HepG2 (cell line): ENCODE measurements around the gene IRS1. TPM values are rescaled to one million over a fixed set of nuclear protein-coding genes. Genes with fewer than 3 reads are reported as not detected.

Source experiments
- CREM ChIP-seq, 2 experiments: sonication (generic) in 1 of 2; formaldehyde crosslinking in 1 of 2; IDR thresholded peaks; 2 replicates each; pipeline versions ENCODE4 v1.4.0 to v1.6.1; 2016 to 2020; ENCODE audit warnings: antibody characterized with exemption in 1 of 2, mild to moderate bottlenecking in 1 of 2, missing genetic modification reagents in 1 of 2
- FOXJ3 ChIP-seq: sonication (generic); formaldehyde crosslinking; IDR thresholded peaks from 2 replicates; pipeline ENCODE4 v1.4.0; 2020; ENCODE audit warnings: missing genetic modification reagents, mild to moderate bottlenecking, borderline replicate concordance
- ISX ChIP-seq: sonication (generic); formaldehyde crosslinking; conservative IDR thresholded peaks from 2 replicates; pipeline ENCODE4 v1.5.0; 2020; ENCODE audit warnings: missing genetic modification reagents
- KLF6 ChIP-seq: IDR thresholded peaks from 2 replicates; pipeline ENCODE4 v1.8.0; 2016; ENCODE audit warnings: missing biosample characterization, missing genetic modification reagents
- MTA3 ChIP-seq: sonication (generic); formaldehyde crosslinking; IDR thresholded peaks from 2 replicates; pipeline ENCODE4 v1.4.0; 2020; ENCODE audit warnings: missing genetic modification reagents
- NR2F1 ChIP-seq, 2 experiments: fragments of 450-650 bp in 1 of 2; formaldehyde crosslinking in 1 of 2; IDR thresholded peaks; 2 replicates each; pipeline versions ENCODE4 v1.5.0 to v1.6.1; 2016 to 2020; ENCODE audit warnings: mild to moderate bottlenecking in 1 of 2, missing compliant biosample characterization in 1 of 2, missing genetic modification reagents in 1 of 2, moderate library complexity in 1 of 2
- ONECUT2 ChIP-seq: sonication (generic); formaldehyde crosslinking; IDR thresholded peaks from 2 replicates; pipeline ENCODE4 v1.4.0; 2020; ENCODE audit warnings: missing genetic modification reagents
- POLR2AphosphoS2 ChIP-seq: IDR thresholded peaks from 2 replicates; pipeline ENCODE4 v1.6.1; 2011; ENCODE audit warnings: low read depth, low read length, improper control_type of control experiment
- TEAD3 ChIP-seq: optimal IDR thresholded peaks from 2 replicates; pipeline ENCODE3; 2016; ENCODE audit warnings: borderline replicate concordance
- U2AF1 ChIP-seq: fragments of 200-400 bp; formaldehyde crosslinking; optimal IDR thresholded peaks from 2 replicates; pipeline ENCODE3; 2017; ENCODE audit warnings: mild to moderate bottlenecking, low read depth, low read length
- ZKSCAN5 ChIP-seq: sonication (generic); formaldehyde crosslinking; IDR thresholded peaks from 2 replicates; pipeline ENCODE4 v1.5.1; 2020; ENCODE audit warnings: mild to moderate bottlenecking, missing genetic modification reagents
- ZNF350 ChIP-seq: sonication (generic); formaldehyde crosslinking; IDR thresholded peaks from 2 replicates; pipeline ENCODE4 v1.4.0; 2020; ENCODE audit warnings: mild to moderate bottlenecking, low read depth, missing genetic modification reagents, borderline replicate concordance
- ZNF558 ChIP-seq: sonication (generic); formaldehyde crosslinking; IDR thresholded peaks from 2 replicates; pipeline ENCODE4 v1.9.0; 2022; ENCODE audit warnings: mild to moderate bottlenecking, missing genetic modification reagents, borderline replicate concordance
- ZNF674 ChIP-seq: sonication (generic); formaldehyde crosslinking; IDR thresholded peaks from 2 replicates; pipeline ENCODE4 v1.5.0; 2020; ENCODE audit warnings: low read depth, mild to moderate bottlenecking, missing genetic modification reagents
- ZNF816 ChIP-seq: sonication (generic); formaldehyde crosslinking; IDR thresholded peaks from 2 replicates; pipeline ENCODE4 v1.8.0; 2022; ENCODE audit warnings: missing genetic modification reagents, mild to moderate bottlenecking, borderline replicate concordance
- ZNF839 ChIP-seq: sonication (generic); formaldehyde crosslinking; IDR thresholded peaks from 2 replicates; pipeline ENCODE4 v1.4.0; 2020; ENCODE audit warnings: missing genetic modification reagents, mild to moderate bottlenecking, borderline replicate concordance
- ZSCAN31 ChIP-seq: sonication (generic); formaldehyde crosslinking; IDR thresholded peaks from 2 replicates; pipeline ENCODE4 v1.5.0; 2020; ENCODE audit warnings: low read depth, mild to moderate bottlenecking, missing genetic modification reagents
- ZSCAN9 ChIP-seq: IDR thresholded peaks from 2 replicates; pipeline ENCODE4 v1.6.1; 2016; ENCODE audit warnings: borderline replicate concordance
- polyA plus RNA-seq, 8 experiments: library from polyadenylated mRNA; depleted of rRNA in 3 of 8; stranded (reverse) in 7 of 8; unstranded in 1 of 8; fragments of >200 nt; fragmentation: Illumina TruSeq in 4 of 8; extraction: Trizol in 4 of 8; gene quantifications; 2 replicates each; pipeline versions ENCODE4 v1.2.1 to v1.2.3, GENCODE V29; 2011 to 2016; ENCODE audit warnings: low read depth in 4 of 8, missing spikeins in 1 of 8, mixed read lengths in 1 of 8; ENCODE audit not compliant: insufficient read depth in 1 of 8
- total RNA-seq, 5 experiments: library from RNA; depleted of rRNA; stranded (reverse); fragments of >200 nt; fragmentation: Illumina TruSeq; extraction: Trizol; gene quantifications; 2 replicates each; pipeline ENCODE4 v1.2.3, GENCODE V29; 2016; ENCODE audit warnings: low read depth in 1 of 5
- TF ChIP-seq, protein P1 (sequence below): IDR thresholded peaks from 2 replicates; pipeline ENCODE4 v1.6.1; 2012; ENCODE audit warnings: inconsistent platforms
- TF ChIP-seq, protein P2 (sequence below): sonication (generic); formaldehyde crosslinking; IDR thresholded peaks from 2 replicates; pipeline ENCODE4 v1.8.1; 2023; ENCODE audit warnings: mild to moderate bottlenecking, moderate library complexity, missing genetic modification reagents
- TF ChIP-seq, protein P3 (sequence below): sonication (generic); formaldehyde crosslinking; IDR thresholded peaks from 2 replicates; pipeline ENCODE4 v1.4.0; 2020; ENCODE audit warnings: missing genetic modification reagents, borderline replicate concordance
- TF ChIP-seq, protein P4 (sequence below): IDR thresholded peaks from 2 replicates; pipeline ENCODE4 v1.6.1; 2016; ENCODE audit warnings: missing compliant biosample characterization, missing genetic modification reagents, borderline replicate concordance
- TF ChIP-seq, protein P5 (sequence below): sonication (generic); formaldehyde crosslinking; IDR thresholded peaks from 2 replicates; pipeline ENCODE4 v1.8.0; 2022; ENCODE audit warnings: missing genetic modification reagents, mild to moderate bottlenecking, moderate library complexity, borderline replicate concordance

The IRS1 gene
- total and polyA plus RNA-seq, 2 of the 13 experiments (the other 11 are each of a cell fraction or from before 2014, with no cell fraction given): 8.7 to 9.0 TPM

DNA sequence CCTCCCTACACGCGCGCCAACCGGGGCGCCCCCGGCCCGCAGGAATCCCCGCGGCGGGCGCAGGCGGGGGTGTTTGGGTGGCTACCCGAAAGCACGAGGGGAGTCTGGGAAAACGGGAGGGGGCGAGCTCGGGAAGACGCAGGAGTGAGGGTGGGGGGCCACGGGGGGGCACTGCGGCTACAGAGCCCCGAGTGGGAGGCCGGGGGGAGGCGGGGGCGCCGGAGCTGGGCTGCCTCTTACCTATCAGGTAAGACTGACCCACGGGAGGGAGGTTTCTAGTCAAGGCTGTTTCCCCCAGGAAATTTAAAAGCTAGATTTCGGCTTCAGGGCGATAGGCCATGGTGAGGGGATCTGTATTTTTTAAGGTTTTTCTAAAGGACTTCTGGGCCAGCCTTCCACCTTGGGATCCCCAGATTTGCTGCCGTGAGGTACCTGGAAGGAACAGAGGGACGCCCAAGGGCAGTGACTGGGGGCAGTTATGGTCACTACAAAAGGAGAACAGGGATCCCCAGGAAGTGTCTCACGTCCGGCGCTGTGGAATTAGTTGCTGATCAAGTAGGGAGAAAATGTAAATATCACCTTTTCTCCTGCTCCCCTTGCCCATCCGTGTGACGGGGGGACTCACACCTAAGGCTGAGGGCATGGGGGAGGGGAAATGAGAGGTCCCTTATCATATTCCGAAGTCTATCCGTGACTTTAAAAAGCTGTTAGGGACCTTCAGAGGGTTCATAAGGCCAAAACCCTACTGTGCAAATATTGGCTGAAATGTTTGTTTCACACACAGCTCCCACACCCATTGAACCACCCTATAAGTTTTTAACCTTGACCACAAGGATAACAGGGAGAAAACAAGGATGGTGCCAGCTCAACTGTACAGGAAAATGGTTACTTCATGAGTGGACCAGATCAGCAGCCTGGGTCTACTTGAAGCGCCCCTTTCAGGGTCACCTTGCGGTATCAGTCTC is 638 bp upstream of the IRS1 start (continued):
- TF ChIP-seq ZNF674: no peak
- TF ChIP-seq, protein P1, sequence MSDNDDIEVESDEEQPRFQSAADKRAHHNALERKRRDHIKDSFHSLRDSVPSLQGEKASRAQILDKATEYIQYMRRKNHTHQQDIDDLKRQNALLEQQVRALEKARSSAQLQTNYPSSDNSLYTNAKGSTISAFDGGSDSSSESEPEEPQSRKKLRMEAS: peak; percentile 65
- no peak for TF ChIP-seq ZNF839 (CRISPR knock-in tag)
- peak; percentile 57 for TF ChIP-seq U2AF1
- TF ChIP-seq ZSCAN9 (CRISPR knock-in tag): peak; percentile 79
- peak; percentile 94 for TF ChIP-seq CREM (IDR thresholded peaks at IDR 0.05)
- TF ChIP-seq CREM (CRISPR knock-in tag; IDR thresholded peaks at IDR 0.05): no peak
- peak; percentile 97 for TF ChIP-seq FOXJ3 (CRISPR knock-in tag)
- TF ChIP-seq, protein P2, sequence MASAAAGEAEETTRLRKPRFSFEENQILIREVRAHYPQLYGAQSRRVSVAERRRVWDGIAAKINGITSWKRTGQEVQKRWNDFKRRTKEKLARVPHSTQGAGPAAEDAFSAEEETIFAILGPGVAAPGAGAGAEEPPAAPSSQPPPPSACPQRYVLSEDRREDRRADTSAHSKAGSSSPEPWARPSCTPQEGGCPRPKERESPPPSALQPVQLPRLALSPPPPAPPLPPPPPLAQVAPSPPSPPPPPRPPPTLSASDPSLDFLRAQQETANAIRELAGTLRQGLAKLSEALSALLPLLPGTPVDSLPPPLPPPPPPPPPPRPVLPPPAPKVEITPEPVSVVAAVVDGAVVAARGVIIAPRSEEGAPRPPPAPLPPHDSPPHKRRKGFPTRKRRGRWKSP: peak; percentile 71
- peak; percentile 77 for TF ChIP-seq TEAD3 (CRISPR knock-in tag)
- peak; percentile 65 for TF ChIP-seq ONECUT2 (CRISPR knock-in tag)
- TF ChIP-seq ZNF350 (CRISPR knock-in tag): peak; percentile 74; the same call in 1 of the 2 replicates
- TF ChIP-seq, protein P3, sequence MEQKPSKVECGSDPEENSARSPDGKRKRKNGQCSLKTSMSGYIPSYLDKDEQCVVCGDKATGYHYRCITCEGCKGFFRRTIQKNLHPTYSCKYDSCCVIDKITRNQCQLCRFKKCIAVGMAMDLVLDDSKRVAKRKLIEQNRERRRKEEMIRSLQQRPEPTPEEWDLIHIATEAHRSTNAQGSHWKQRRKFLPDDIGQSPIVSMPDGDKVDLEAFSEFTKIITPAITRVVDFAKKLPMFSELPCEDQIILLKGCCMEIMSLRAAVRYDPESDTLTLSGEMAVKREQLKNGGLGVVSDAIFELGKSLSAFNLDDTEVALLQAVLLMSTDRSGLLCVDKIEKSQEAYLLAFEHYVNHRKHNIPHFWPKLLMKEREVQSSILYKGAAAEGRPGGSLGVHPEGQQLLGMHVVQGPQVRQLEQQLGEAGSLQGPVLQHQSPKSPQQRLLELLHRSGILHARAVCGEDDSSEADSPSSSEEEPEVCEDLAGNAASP (CRISPR knock-in tag): peak; percentile 93; the same call in 1 of the 2 replicates
- TF ChIP-seq KLF6 (CRISPR knock-in tag): no peak; the same call in 1 of the 2 replicates
- TF ChIP-seq ZKSCAN5 (CRISPR knock-in tag): no peak
- TF ChIP-seq ZSCAN31: peak; percentile 70
- TF ChIP-seq POLR2AphosphoS2: no peak
- TF ChIP-seq NR2F1 (CRISPR knock-in tag; IDR thresholded peaks at IDR 0.05): peak; percentile 91 to 97
- TF ChIP-seq, protein P4, sequence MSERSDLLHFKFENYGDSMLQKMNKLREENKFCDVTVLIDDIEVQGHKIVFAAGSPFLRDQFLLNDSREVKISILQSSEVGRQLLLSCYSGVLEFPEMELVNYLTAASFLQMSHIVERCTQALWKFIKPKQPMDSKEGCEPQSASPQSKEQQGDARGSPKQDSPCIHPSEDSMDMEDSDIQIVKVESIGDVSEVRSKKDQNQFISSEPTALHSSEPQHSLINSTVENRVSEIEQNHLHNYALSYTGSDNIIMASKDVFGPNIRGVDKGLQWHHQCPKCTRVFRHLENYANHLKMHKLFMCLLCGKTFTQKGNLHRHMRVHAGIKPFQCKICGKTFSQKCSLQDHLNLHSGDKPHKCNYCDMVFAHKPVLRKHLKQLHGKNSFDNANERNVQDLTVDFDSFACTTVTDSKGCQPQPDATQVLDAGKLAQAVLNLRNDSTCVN (CRISPR knock-in tag): peak; percentile 78; the same call in 1 of the 2 replicates
- no peak for TF ChIP-seq MTA3 (CRISPR knock-in tag)
- no peak for TF ChIP-seq ISX (CRISPR knock-in tag)
- peak; percentile 90 for TF ChIP-seq ZNF816 (CRISPR knock-in tag)
- TF ChIP-seq, protein P5, sequence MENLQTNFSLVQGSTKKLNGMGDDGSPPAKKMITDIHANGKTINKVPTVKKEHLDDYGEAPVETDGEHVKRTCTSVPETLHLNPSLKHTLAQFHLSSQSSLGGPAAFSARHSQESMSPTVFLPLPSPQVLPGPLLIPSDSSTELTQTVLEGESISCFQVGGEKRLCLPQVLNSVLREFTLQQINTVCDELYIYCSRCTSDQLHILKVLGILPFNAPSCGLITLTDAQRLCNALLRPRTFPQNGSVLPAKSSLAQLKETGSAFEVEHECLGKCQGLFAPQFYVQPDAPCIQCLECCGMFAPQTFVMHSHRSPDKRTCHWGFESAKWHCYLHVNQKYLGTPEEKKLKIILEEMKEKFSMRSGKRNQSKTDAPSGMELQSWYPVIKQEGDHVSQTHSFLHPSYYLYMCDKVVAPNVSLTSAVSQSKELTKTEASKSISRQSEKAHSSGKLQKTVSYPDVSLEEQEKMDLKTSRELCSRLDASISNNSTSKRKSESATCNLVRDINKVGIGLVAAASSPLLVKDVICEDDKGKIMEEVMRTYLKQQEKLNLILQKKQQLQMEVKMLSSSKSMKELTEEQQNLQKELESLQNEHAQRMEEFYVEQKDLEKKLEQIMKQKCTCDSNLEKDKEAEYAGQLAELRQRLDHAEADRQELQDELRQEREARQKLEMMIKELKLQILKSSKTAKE (CRISPR knock-in tag): peak; percentile 89
- no peak for TF ChIP-seq ZNF558 (CRISPR knock-in tag)
